ENCODE results near the gene DGCR2.

DGCR2 gene

GRCh38 chr22:19050117-19050516 is 72.1 kb downstream of the DGCR2 start:
- no peak for TF ChIP-seq CTCF (IDR thresholded peaks at IDR 0.05; ENCODE audit: control extremely low read depth, extremely low read depth, low read depth, missing control alignments)
- no peak for DNase-seq (ENCODE audit: extremely low spot score)
- CTCF ChIA-PET = interaction anchor here (1.4 kb wide), 1 partner anchor 8 kb away, joined by 4 read pairs; no protein-coding TSS in a partner anchor
- POLR2A ChIA-PET = no interaction called here

GRCh38 chr22:19048531-19048930 is 73.7 kb downstream of the DGCR2 start:
- no peak for TF ChIP-seq CTCF (IDR thresholded peaks at IDR 0.05; ENCODE audit: control extremely low read depth, extremely low read depth, low read depth, missing control alignments)
- POLR2A ChIA-PET = no interaction called here

GRCh38 chr22:19047993-19048392 is 74.2 kb downstream of the DGCR2 start:
- no peak for DNase-seq (ENCODE audit: extremely low spot score)
- TF ChIP-seq CTCF (IDR thresholded peaks at IDR 0.05; ENCODE audit: control extremely low read depth, extremely low read depth, low read depth, missing control alignments) = no peak
- CTCF ChIA-PET = interaction anchor here (0.7 kb wide), 1 partner anchor 10 kb away, joined by 3 read pairs; no protein-coding TSS in a partner anchor
- POLR2A ChIA-PET = no interaction called here

More at GRCh38 chr22:19048531-19048930, 73.7 kb downstream of the DGCR2 start:
- no peak for DNase-seq (ENCODE audit: extremely low spot score)
- CTCF ChIA-PET = no interaction called here

- no peak for DNase-seq (ENCODE audit: extremely low spot score)
- no peak for TF ChIP-seq CTCF (IDR thresholded peaks at IDR 0.05; ENCODE audit: control extremely low read depth, extremely low read depth, low read depth, missing control alignments)
- CTCF ChIA-PET = interaction anchor here (0.7 kb wide), 1 partner anchor 9 kb away, joined by 3 read pairs; no protein-coding TSS in a partner anchor
- POLR2A ChIA-PET = no interaction called here
Observed at GRCh38 chr22:19046719-19047609, 75.2 kb downstream of the DGCR2 start.

- POLR2A ChIA-PET = no interaction called here
- no peak for DNase-seq (ENCODE audit: extremely low spot score)
- CTCF ChIA-PET = no interaction called here
- TF ChIP-seq CTCF (IDR thresholded peaks at IDR 0.05; ENCODE audit: control extremely low read depth, extremely low read depth, low read depth, missing control alignments) = no peak
Observed at GRCh38 chr22:19046287-19046686, 75.9 kb downstream of the DGCR2 start.

GRCh38 chr22:19045094-19045493 is 77.1 kb downstream of the DGCR2 start:
- CTCF ChIA-PET = no interaction called here
- POLR2A ChIA-PET = no interaction called here
- TF ChIP-seq CTCF (IDR thresholded peaks at IDR 0.05; ENCODE audit: control extremely low read depth, extremely low read depth, low read depth, missing control alignments) = no peak
- no peak for DNase-seq (ENCODE audit: extremely low spot score)
